ENCODE measurements around the gene CHMP1B.
"Not testable (repeated sequence)": the region's sequence is repeated elsewhere in the genome, so short reads cannot be mapped to it uniquely, and the experiment has no call there.

Gene CHMP1B

DNA sequence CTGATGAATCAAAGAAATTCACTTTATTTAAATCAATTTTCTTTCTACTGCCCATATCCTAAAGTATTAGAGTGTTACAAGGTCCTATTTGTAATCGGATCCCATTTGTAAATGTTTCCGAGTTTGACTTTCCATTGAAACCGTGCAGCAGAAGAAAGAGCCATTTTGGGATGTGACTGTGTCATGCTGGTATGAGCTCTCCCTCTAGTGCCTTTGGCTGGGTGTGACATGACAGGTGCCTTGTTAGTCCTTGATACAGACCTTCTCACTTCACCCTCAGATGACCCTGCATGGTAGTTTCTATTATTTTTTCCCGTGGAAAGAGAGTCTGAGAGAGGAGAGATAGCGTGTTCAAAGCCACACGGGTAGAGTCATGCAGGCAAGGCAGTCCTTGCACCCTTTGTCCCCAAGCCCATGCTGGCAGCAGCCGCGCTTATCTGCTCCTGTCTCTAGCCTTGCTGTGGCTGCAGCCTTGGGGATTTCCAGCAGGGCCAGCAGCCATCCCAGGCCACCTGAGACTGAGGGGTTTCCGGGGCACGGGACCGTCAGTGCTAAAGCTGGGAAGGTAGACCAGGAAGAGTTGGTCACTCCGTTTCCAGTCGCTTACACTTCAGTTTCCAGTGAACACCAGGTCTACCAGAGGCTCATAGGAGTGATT, 21.4 kb downstream of the CHMP1B start:
- DNase-seq = no peak

DNA sequence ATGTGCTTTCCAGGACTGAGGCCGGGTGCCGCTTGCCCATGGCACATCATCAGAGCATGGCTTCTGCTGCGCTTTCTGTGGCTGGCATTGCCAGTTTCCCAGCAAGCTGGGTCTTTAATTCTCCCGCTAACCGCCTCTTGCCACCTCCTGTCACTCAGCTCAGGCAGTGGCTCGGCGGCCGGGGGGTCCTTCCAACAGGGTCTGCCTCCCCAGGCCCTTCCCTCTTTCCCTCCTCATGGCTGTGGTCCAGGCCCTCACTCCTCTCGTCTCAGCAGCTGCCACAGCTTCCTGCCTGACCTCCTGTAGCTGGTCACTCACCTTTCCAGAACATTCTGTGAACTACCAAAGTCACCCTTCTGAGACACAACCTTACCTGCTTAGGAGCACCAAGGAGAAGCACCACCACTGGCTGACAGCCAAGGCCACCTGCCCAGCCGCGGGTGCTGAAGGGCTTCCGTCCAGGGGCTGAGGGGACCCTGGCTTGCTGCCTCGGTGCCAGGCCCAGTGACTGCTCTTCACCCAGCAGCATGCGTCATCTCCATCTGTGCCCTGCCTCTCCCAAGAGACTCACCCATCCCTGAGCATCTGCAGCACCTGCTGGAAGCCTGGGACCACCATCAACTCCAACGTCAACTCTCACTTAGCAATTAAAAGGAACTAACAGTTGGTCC, 22.6 kb downstream of the CHMP1B start:
- no peak for DNase-seq

- no peak for DNase-seq
Measured at GRCh38 chr18:11874676-11875075, 23.5 kb downstream of the CHMP1B start.

DNA sequence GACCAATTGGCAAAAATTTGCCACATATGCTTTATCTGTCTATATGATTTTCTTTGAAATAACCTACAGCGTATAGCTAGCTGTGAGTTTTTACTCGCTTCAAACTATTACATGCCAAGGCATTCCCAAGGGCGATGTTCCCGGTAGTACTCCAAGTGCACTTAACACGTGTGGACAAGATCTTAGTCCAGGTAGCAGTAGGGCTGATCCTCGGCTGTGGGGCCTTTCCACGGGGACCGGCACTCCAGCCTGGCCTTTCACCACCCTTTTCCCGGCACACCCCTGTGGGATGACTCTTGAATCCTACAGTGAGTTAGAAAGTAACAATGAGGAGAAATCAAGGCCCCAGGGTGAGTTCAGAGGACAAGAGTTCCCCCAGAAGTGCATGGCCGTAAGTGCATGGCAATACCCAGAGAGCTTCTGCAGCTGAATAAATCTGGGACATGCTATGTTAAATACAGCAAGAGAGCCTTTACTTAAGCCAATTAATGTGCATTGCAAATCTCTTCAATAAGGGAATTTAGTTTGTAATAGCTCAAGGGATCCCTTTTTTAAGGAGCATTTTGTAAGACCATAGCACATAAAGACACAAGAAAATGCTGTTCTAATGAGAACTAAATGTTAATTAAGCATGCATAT, 26.4 kb downstream of the CHMP1B start:
- DNase-seq = no peak

DNA sequence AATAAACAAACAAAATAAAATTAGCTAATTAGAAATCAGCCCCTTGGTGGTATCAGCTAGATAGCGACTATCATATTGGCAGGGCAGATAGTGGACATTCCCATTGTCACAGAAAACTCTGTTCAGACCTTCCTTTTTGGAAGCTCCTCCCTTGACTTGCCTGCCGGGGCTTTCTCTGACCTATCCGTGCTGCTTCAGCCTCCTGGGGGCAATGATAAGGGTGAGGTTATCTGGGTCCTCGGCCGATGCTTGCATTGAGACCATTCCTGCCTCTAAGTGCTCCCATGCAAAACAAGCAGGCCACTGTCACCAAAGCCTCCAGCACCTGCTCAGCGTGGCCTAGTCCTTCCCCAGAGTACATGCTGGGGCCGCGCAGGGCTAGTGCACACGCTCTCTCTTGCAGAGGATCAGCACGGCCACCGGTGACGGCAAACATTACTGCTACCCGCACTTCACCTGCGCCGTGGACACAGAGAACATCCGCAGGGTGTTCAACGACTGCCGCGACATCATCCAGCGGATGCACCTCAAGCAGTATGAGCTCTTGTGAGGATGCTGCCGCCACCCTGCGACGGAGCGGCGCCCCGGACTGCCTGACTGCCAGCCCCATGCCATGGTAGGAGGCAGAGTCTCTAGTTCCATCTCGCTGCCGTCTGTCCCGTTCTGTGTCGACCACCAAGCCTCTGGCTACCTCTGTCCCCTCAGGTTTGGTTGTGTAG, 29.5 kb downstream of the CHMP1B start:
- no peak for DNase-seq

- DNase-seq = no peak
Measured at GRCh38 chr18:11882636-11883035, 31.4 kb downstream of the CHMP1B start.

- DNase-seq = no peak
Measured at GRCh38 chr18:11883153-11883552, 31.9 kb downstream of the CHMP1B start.

DNA sequence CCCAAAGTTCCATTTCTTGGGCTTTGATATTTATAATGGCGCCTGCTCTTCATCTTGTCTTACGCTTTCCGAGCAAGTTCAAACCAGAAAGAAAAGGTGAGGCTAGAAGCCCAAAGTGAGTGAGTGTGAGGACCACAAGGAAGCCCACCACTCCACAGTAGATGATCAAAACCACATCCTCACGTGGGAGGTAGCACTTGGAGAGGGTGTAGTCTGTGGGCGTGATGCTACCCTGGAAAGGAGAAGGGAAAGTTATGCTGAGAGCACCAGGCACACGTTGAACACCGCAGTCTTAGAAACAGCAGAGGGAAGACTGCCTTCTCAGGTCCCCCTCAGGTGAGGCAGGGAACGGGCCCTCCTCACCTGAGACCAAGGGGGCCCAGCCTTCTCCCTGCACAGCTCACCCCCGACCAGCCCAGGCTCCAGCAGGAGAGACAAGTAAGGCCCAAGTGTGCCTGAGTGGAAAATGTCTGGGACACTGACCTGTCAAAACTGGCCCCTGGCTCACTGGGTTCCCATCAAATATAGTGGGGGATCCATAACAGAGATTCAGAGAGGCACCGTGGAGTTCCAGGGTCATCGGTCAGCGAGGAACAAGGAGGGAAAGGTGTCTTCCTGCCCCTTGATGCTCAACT, 33.3 kb downstream of the CHMP1B start:
- DNase-seq = no peak

DNA sequence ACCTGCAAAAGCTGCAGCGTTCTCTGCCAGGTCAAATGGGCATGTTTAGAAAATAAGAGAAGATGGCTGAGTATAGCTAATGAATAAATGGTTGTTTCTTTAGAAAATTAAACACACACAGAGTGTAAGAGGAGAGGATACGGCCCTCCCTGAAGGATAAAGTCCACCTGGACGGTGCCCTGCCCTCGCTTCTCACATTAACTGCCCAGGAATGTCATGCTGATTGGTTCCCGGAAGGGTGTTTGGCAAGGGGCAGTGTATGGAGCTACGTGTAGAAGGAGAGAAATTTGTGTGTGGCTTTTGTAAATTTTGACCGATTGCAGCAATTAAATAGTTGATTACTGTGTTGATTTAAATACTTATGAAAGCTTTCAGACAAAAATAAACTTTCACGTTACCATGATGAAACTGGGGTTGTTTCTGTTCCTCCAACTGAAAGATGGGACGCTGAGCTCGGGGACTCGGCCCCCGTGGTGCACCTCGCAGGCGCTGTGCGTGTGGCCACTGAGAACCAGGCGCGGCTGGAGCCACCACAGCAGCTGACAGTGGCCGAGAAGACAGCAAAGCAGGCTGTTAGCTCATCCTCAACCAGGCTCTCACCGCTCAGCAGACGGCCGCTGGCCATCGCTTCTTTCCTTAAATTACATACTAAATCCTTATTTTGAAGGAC, 34.2 kb downstream of the CHMP1B start:
- no peak for DNase-seq

GRCh38 chr18:11886577-11887110, 35.4 kb downstream of the CHMP1B start:
- DNase-seq = no peak

DNA sequence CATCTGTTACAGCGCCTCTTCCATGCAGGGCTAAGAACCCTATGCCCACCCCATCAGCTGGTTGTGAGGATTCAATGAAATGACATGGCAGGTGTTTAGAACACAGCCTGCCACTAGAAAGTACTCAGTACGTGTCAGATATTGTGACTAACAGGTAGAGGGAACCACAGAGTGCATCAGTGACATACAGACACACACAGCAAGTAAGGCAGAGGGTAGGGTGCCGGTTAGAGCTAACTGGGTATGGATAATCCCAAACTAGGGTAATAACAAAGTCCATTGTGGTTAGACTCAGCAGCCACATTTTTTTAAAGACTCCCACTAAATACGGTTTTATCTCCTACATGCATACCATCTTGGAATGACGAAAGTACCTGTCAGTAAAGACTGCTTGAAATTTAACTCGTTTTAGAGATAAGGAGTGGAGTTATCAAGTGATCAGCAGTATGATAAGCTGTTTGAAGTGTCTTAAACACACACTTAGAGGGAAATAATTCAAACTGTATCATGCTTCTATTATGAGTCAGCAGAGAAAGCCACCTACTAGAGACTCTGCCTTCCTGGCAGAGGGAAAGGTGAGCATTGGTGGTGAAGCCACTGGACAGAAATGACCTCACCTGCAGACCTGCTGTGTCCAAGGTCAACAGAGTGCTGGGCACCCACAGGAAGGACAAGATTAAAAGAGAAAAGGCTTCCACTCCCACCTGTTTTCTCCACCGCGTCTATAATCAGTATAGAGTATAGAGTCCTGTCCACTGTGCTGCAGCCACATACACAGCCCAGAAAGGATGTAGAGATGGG, 36.3 kb downstream of the CHMP1B start:
- DNase-seq = no peak

- DNase-seq = no peak
Measured at GRCh38 chr18:11888726-11889125, 37.5 kb downstream of the CHMP1B start.

- no peak for DNase-seq
Measured at GRCh38 chr18:11889284-11889683, 38.1 kb downstream of the CHMP1B start.

DNA sequence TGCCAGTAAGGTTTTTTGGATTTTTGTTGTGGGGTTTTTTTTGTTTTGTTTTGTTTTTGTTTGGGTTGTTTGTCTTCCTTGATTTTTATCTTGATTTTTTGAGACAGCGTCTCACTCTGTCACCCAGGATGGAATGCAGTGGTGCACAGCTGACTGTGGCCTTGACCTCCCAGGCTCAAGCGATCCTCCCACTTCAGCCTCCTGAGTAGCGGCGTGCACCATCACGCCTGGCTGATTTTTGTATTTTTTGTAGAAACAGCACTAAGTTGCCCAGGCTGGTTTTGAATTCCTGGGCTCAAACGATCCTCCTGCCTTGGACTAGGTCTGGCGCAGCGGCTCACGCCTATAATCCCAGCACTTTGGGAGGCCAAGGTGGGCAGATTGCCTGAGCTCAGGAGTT, 40.5 kb downstream of the CHMP1B start:
- DNase-seq = no peak

GRCh38 chr18:11892438-11892837, 41.2 kb downstream of the CHMP1B start:
- not testable (repeated sequence) for DNase-seq

DNA sequence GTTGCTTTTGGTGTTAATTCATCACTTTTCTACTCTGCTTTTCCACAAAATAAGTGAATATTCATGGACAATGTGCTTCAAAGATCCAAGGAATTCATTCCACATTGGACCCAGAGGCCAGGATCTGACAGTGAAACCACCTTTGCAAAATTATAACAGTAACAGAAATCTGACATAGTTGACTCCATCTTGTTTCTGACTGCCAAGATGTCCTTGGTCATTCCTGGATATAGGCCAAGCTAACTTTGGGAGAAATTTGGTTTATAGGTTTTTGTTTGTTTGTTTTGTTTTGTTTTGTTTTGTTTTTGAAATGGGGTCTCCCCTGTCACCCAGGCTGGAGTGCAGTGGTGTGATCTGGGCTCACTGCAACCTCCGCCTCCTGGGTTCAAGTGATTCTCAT, 46.6 kb downstream of the CHMP1B start:
- no peak for DNase-seq

GRCh38 chr18:11899063-11899462, 47.9 kb downstream of the CHMP1B start:
- DNase-seq = no peak

GRCh38 chr18:11901826-11902438, 50.7 kb downstream of the CHMP1B start:
- DNase-seq = no peak

DNA sequence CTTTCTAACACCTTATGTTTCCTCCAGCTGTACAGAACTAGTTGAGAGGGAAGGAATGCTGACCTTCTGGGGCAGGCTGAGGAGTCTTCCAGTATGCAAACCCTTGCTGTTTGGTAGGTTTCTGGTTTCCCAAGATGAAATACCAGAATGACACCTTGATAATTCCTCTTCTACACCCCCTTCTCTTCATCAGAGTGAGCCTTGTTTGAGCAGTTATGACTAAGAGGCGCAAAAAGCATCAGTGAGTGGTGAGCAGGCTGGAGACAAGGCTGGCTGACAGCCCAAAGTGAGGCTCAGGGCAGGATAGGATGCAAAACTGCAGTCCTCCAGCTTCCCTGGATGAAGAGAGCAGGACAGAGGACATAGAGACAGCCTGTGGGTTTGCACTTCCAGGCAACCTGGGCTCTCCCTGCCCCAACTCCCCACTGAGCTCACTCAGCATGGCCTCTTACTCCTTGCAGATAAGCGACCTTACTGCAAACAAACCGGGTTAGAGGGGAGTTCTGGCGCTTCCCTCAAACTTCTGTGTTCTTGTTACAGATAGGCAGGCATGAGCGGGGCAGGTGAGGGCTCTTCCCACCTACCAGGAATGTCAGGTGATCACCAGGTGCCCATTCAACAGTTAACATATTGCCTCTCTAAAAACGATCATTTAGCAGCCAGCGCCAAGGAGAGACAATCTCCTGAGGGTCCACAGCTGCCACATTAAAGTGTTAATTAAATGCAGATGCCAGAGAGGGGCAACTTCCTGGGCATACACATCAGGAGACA, 51.5 kb downstream of the CHMP1B start:
- DNase-seq = no peak
